OCI-LY7 (cell line): Measurements from ENCODE around the gene PFDN1. TPM values are rescaled to one million over a fixed set of nuclear protein-coding genes. Genes with fewer than 3 reads are reported as not detected.

Experiments used
- BruUV-seq: library from RNA; stranded (reverse); fragments of 400-500 nt; replicated peaks from 2 replicates; lab custom pipeline; 2021; lab: Mats Ljungman, UMichigan
- CTCF ChIA-PET: fragments of 300-600 bp; sonication (Branson Sonifier 250); formaldehyde crosslinking; loops from one replicate; lab custom pipeline; 2022; ENCODE audit warnings: antibody characterized with exemption; ENCODE audit not compliant: unreplicated experiment; lab: Charles Lee
- POLR2A ChIA-PET: fragments of 300-600 bp; sonication (Branson Sonifier 250); formaldehyde crosslinking; loops from one replicate; lab custom pipeline; 2022; ENCODE audit warnings: antibody characterized with exemption; lab: Charles Lee
- DNase-seq: peaks from one replicate; pipeline ENCODE4 v3.0.0-alpha.2; 2015; ENCODE audit warnings: low spot score
- H2AFZ ChIP-seq: fragments of 200-600 bp; sonication (generic), shearing (Covaris generic); 2 replicates; pipeline ENCODE4 v1.6.1; 2014; ENCODE audit warnings: mild to moderate bottlenecking, antibody characterized with exemption, low read length, moderate library complexity
- H3K27ac ChIP-seq: fragments of 200-600 bp; sonication (generic); 2 replicates; pipeline ENCODE4 v1.5.1; 2014; ENCODE audit warnings: mixed run types, low read depth, mild to moderate bottlenecking, moderate library complexity, low read length, inconsistent platforms; ENCODE audit not compliant: poor library complexity, severe bottlenecking
- H3K36me3 ChIP-seq: fragments of 200-600 bp; sonication (generic); 2 replicates; pipeline ENCODE4 v1.6.1; 2014; ENCODE audit warnings: mild to moderate bottlenecking, antibody characterized with exemption, low read length, moderate library complexity, mixed read lengths; ENCODE audit not compliant: insufficient read depth
- H3K4me1 ChIP-seq: fragments of 200-600 bp; sonication (generic); 2 replicates; pipeline ENCODE4 v1.5.1; 2014; ENCODE audit warnings: mild to moderate bottlenecking, low read length; ENCODE audit not compliant: insufficient read depth, poor library complexity, severe bottlenecking
- H3K4me2 ChIP-seq: fragments of 200-600 bp; sonication (generic); 2 replicates; pipeline ENCODE4 v1.6.1; 2014; ENCODE audit warnings: mild to moderate bottlenecking, low read length
- H3K4me3 ChIP-seq: fragments of 200-600 bp; sonication (generic); 2 replicates; pipeline ENCODE4 v1.5.1; 2014; ENCODE audit warnings: mild to moderate bottlenecking, low read depth, low read length; ENCODE audit not compliant: poor library complexity, severe bottlenecking
- H3K79me2 ChIP-seq: fragments of 200-600 bp; sonication (generic); 2 replicates; pipeline ENCODE4 v1.6.1; 2016; ENCODE audit warnings: low read depth, mild to moderate bottlenecking, low read length, moderate library complexity, mixed read lengths; ENCODE audit not compliant: insufficient read depth
- H3K9me2 ChIP-seq: fragments of 200-600 bp; sonication (generic); 2 replicates; pipeline ENCODE4 v1.6.1; 2016; ENCODE audit warnings: mild to moderate bottlenecking, low read length, mixed read lengths; ENCODE audit not compliant: insufficient read depth
- H3K9me3 ChIP-seq: fragments of 200-600 bp; sonication (generic); 2 replicates; pipeline ENCODE4 v1.6.1; 2014; ENCODE audit warnings: mild to moderate bottlenecking, mixed run types, low read length, mixed read lengths
- H4K20me1 ChIP-seq: fragments of 200-600 bp; sonication (generic); 2 replicates; pipeline ENCODE4 v1.6.1; 2014; ENCODE audit warnings: mild to moderate bottlenecking, antibody characterized with exemption, low read length, moderate library complexity, mixed read lengths; ENCODE audit not compliant: insufficient read depth
- EZH2phosphoT487 ChIP-seq: fragments of 200-600 bp; sonication (generic); IDR thresholded peaks from 2 replicates; pipeline ENCODE4 v1.6.1; 2018; ENCODE audit warnings: low read depth, borderline replicate concordance, mild to moderate bottlenecking, mixed run types, antibody characterized with exemption, low read length, moderate library complexity, mixed read lengths
- intact Hi-C: fragments of 100-400 bp; cut with micrococcal nuclease; formaldehyde crosslinking; loops from one replicate; pipeline ENCODE4 v1.10.0; 2022; ENCODE audit not compliant: unreplicated experiment
- total RNA-seq, 2 experiments: library from RNA; depleted of rRNA in 1 of 2; stranded (reverse); fragments of >200 nt in 1 of 2; shearing (Covaris generic) in 1 of 2; gene quantifications; 2 replicates each; pipeline ENCODE4 v1.2.3, GENCODE V29; 2014 to 2022
- TF ChIP-seq, protein P1 (sequence below): fragments of 200-600 bp; sonication (generic); conservative IDR thresholded peaks from 2 replicates; pipeline ENCODE4 v1.5.1; 2014; ENCODE audit warnings: mild to moderate bottlenecking, antibody characterized with exemption, low read length, moderate library complexity, mixed read lengths

Gene PFDN1
- total RNA-seq, 2 experiments from 2014 or later, result 51.3 to 73.9 TPM

DNA sequence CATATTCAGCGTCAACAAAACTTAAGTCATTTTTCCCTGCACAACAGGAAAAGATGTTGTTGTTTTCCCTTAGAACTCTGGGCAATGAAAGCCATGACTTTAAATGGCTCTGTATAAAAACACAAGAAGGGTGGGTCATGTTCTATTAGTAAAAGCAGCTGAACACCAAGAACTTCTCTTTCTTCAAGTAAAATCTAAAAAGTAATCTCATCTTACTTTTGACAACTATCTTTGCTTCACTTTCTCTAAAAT lies 9.1 kb downstream of the PFDN1 start:
- no peak for TF ChIP-seq EZH2phosphoT487
- TF ChIP-seq, protein P1, sequence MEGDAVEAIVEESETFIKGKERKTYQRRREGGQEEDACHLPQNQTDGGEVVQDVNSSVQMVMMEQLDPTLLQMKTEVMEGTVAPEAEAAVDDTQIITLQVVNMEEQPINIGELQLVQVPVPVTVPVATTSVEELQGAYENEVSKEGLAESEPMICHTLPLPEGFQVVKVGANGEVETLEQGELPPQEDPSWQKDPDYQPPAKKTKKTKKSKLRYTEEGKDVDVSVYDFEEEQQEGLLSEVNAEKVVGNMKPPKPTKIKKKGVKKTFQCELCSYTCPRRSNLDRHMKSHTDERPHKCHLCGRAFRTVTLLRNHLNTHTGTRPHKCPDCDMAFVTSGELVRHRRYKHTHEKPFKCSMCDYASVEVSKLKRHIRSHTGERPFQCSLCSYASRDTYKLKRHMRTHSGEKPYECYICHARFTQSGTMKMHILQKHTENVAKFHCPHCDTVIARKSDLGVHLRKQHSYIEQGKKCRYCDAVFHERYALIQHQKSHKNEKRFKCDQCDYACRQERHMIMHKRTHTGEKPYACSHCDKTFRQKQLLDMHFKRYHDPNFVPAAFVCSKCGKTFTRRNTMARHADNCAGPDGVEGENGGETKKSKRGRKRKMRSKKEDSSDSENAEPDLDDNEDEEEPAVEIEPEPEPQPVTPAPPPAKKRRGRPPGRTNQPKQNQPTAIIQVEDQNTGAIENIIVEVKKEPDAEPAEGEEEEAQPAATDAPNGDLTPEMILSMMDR, result no peak
- intact Hi-C loops, result no loop called here
- POLR2A ChIA-PET, result interaction anchor here (0.6 to 2.8 kb wide), 6 partner anchors 10 to 52 kb away, joined by 3 to 17 read pairs (median 4); partner anchors contain the start of gene HBEGF

DNA sequence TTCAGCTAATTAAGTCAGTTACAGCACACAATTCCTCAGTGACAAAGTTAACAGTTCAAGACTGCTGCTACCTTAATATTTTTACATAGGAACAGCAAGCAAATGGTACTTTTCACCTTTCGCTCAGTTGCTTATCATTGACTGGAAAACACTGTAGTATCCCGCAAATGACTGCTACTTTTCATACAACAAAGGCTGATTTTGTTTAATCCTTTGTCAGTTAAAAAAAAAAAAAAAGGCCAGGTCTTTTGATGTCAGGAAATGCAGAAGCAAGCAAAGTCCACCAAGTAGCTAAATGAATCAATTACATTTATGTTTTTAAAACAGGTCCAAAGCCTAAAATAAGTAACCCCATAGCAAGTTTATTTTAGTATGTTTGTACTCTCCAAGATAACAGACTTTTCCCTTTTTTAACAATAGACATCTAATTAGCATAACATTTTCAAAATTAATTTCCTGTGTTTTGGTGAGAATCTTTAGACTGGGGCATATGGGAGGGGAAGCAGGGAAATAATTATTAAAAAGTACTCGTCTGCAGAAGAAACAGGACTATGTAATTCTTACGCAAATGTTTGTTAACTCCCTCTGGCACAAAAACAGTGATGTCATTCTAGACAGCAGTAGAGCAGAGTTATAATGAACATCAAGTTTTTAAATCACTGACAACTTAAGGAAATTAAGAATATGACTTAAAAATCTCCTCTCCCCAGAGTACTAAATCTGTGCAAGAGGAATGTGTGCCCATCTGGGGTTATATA lies 9.6 kb downstream of the PFDN1 start:
- ChIA-PET POLR2A (interaction anchor here (0.5 to 2.8 kb wide), 14 partner anchors 9 to 86 kb away, joined by 3 to 17 read pairs (median 3); partner anchors contain the start of genes HBEGF and PFDN1), CTCF (interaction anchor here (1.0 kb wide), 1 partner anchor 53 kb away, joined by 4 read pairs; the partner anchor contains the start of gene HBEGF)
- Histone ChIP-seq H4K20me1 (no peaks in the 10 kb centered on the region), H2AFZ (no peak overlapping the region), H3K4me3 (peak overlapping the region; percentile 11), H3K9me2 (no peaks in the 10 kb centered on the region), H3K4me2 (peak overlapping the region; percentile 56), H3K79me2 (peaks cover 72% of the 10 kb centered on the region), H3K27ac (peak overlapping the region; percentile 10), H3K36me3 (peaks cover 35% of the 10 kb centered on the region), H3K4me1 (peaks cover 39% of the 10 kb centered on the region), H3K9me3 (no peaks in the 10 kb centered on the region)
- DNase-seq, result no peak
- BruUV-seq, result no TSS peak
- intact Hi-C loops, result no loop called here
- no peak for TF ChIP-seq EZH2phosphoT487
- TF ChIP-seq, protein P1, result no peak

More for the DNA sequence above, 9.1 kb downstream of the PFDN1 start:
- peaks cover 40% of the 10 kb centered on the region for H3K36me3 ChIP-seq
- CTCF ChIA-PET, result no interaction called here
- no peaks in the 10 kb centered on the region for H3K9me3 ChIP-seq
- DNase-seq, result no peak
- no peak overlapping the region for H2AFZ ChIP-seq
- no peak overlapping the region for H3K27ac ChIP-seq
- peak overlapping the region; percentile 56 for H3K4me2 ChIP-seq
- no peaks in the 10 kb centered on the region for H3K9me2 ChIP-seq
- H3K4me1 ChIP-seq, result peaks cover 38% of the 10 kb centered on the region
- H3K79me2 ChIP-seq, result peaks cover 70% of the 10 kb centered on the region
- H3K4me3 ChIP-seq, result peak overlapping the region; percentile 11
- no peaks in the 10 kb centered on the region for H4K20me1 ChIP-seq
- no TSS peak for BruUV-seq
